ENCODE measurements around the gene DMAC2. TPM values are rescaled to one million over a fixed set of nuclear protein-coding genes. Genes with fewer than 3 reads are reported as not detected.
A peak's percentile ranks its signal among the peaks of the same experiment; 100 is the strongest.

DMAC2 gene
- total and polyA plus RNA-seq, 2 of the 13 experiments (the other 11 are each of a cell fraction or from before 2014, with no cell fraction given): 39.0 to 66.0 TPM

- BruUV-seq (replicated peaks): no TSS peak
- no peak overlapping the region for H2AFZ ChIP-seq (ENCODE audit: low read length)
- no peaks in the 10 kb centered on the region for H4K20me1 ChIP-seq (ENCODE audit: insufficient read depth, low read length)
- CTCF ChIA-PET (ENCODE audit: low intra/inter-chr PET ratio, low total read pairs): no interaction called here
- DNase-seq (ENCODE audit: low spot score) (no peak), ATAC-seq (no peak), FAIRE-seq (no peak)
- no peak overlapping the region for H3K27ac ChIP-seq (ENCODE audit: extremely low read length, insufficient read depth, low read length)
- peaks cover 45% of the 10 kb centered on the region for H3K4me1 ChIP-seq (ENCODE audit: insufficient read depth, low read length)
- peaks cover 3% of the 10 kb centered on the region for H3K79me2 ChIP-seq (ENCODE audit: insufficient read depth, low read length)
- H3K9me3 ChIP-seq (ENCODE audit: low read length): no peaks in the 10 kb centered on the region
- H3K27me3 ChIP-seq (ENCODE audit: control insufficient read depth in 1 of 2, insufficient read depth in 2 of 2, low read length in 2 of 2): no peaks in the 10 kb centered on the region
- intact Hi-C loops (cut with micrococcal nuclease; ENCODE audit: unreplicated experiment): no loop called here
- H3K9ac ChIP-seq (ENCODE audit: insufficient read depth, low read depth, low read length): no peak overlapping the region
- 37% methylated on average over 12 of the region's 15 CpGs for WGBS (ENCODE audit: low lambda C conversion rate)
- TF ChIP-seq BHLHE40 (IDR thresholded peaks at IDR 0.05; ENCODE audit: low read length) (peak; percentile 61), ZNF3 (CRISPR knock-in tag; IDR thresholded peaks at IDR 0.05) (no peak)
- peak overlapping the region; percentile 39; the same call in 1 of the 2 replicates for H3K4me2 ChIP-seq (ENCODE audit: low read depth, low read length)
- no peak overlapping the region for H3K4me3 ChIP-seq (replicated peaks in 1 of 3; ENCODE audit: insufficient read depth in 1 of 3, low read depth in 2 of 3, low read length in 3 of 3)
- H3K36me3 ChIP-seq (replicated peaks in 1 of 2; ENCODE audit: control insufficient read depth in 1 of 2, insufficient read depth in 2 of 2, low read length in 2 of 2): peaks cover 0 to 3% of the 10 kb centered on the region in 2 experiments; a peak in 1 of 5 replicates
- POLR2A ChIA-PET: no interaction called here
- in situ Hi-C loops (cut with HindIII; ENCODE audit: extremely low pct_ligation_motif_present, low pct_unique_long_range_greater_than_20kb): loop anchor here (5.0 kb wide), 1 partner anchor 121 kb away; no protein-coding TSS in a partner anchor
Observed at GRCh38 chr19:41441321-41441945, 1.7 kb upstream of the DMAC2 start.

DNA sequence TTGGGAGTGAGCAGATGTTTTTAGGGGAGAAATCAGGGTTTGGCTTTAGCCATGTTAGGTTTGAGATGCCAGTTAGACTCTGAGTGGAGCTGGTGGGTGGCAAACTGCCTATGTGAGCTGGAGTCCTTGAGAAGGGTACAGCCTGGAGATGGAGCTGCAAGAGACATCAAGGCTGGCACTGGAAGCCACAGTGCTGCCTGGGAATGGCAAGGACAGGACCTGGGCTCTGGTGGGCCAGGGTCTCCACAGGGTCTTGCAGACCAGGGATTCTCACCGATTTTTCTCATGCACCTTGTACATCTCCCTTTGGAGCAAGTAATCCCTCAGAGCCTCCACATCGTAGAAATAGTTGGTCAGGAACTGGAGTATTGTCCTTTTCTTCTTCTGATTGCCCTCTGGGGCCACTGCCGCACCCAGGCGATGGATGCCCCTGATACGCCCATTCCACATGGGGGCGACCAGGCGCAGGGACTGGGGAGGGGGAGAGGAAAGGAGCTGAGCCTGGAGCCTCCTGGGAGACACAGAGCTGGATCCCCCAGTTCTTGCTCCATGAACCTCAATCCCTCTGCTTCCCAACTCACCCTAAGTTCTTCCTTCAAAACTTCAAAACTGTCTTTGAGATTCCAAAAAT, 1.7 kb downstream of the DMAC2 start:
- Histone ChIP-seq H3K4me1 (ENCODE audit: insufficient read depth, low read length) (peaks cover 38% of the 10 kb centered on the region), H3K4me3 (replicated peaks in 1 of 3; ENCODE audit: insufficient read depth in 1 of 3, low read depth in 2 of 3, low read length in 3 of 3) (no peak overlapping the region), H3K4me2 (ENCODE audit: low read depth, low read length) (no peak overlapping the region), H3K9ac (ENCODE audit: insufficient read depth, low read depth, low read length) (no peak overlapping the region), H3K27ac (ENCODE audit: extremely low read length, insufficient read depth, low read length) (no peak overlapping the region), H2AFZ (ENCODE audit: low read length) (no peak overlapping the region), H3K27me3 (ENCODE audit: control insufficient read depth in 1 of 2, insufficient read depth in 2 of 2, low read length in 2 of 2) (no peaks in the 10 kb centered on the region), H3K79me2 (ENCODE audit: insufficient read depth, low read length) (peaks cover 3% of the 10 kb centered on the region), H3K36me3 (replicated peaks in 1 of 2; ENCODE audit: control insufficient read depth in 1 of 2, insufficient read depth in 2 of 2, low read length in 2 of 2) (peaks cover 2 to 10% of the 10 kb centered on the region in 2 experiments; a peak in 3 of 5 replicates), H4K20me1 (ENCODE audit: insufficient read depth, low read length) (no peaks in the 10 kb centered on the region), H3K9me3 (ENCODE audit: low read length) (no peaks in the 10 kb centered on the region)
- DNase-seq (ENCODE audit: low spot score): no peak
- intact Hi-C loops (cut with micrococcal nuclease; ENCODE audit: unreplicated experiment): no loop called here
- FAIRE-seq: no peak
- ATAC-seq: no peak
- POLR2A ChIA-PET: interaction anchor here (1.3 to 4.7 kb wide), 2 partner anchors 10 to 74 kb away, joined by 3 to 55 read pairs; partner anchors contain the start of genes B3GNT8 and B9D2
- BruUV-seq (replicated peaks): no TSS peak
- CTCF ChIA-PET (ENCODE audit: low intra/inter-chr PET ratio, low total read pairs): no interaction called here
- 0 out of 2 replicates have a peak, but pooled peaks have one; percentile 18 for TF ChIP-seq RBFOX2 (IDR thresholded peaks at IDR 0.05; ENCODE audit: low read depth, low read length)
- TF ChIP-seq KDM4B (CRISPR knock-in tag; IDR thresholded peaks at IDR 0.05): no peak
- peak; percentile 54; the same call in 1 of the 2 replicates for TF ChIP-seq ZNF317 (CRISPR knock-in tag; IDR thresholded peaks at IDR 0.05)
- 98% methylated on average over 5 of the region's 7 CpGs for WGBS (ENCODE audit: low lambda C conversion rate)
- in situ Hi-C loops (cut with HindIII; ENCODE audit: extremely low pct_ligation_motif_present, low pct_unique_long_range_greater_than_20kb): no loop called here

All from HepG2 (cell line).